ENCODE data around the gene C10orf62. TPM values are rescaled to one million over a fixed set of nuclear protein-coding genes. Genes with fewer than 3 reads are reported as not detected.

Gene C10orf62
- total and polyA plus RNA-seq, 2 donors (not counting 3 experiments of a cell fraction or from before 2014, with no cell fraction given): not detected

DNA sequence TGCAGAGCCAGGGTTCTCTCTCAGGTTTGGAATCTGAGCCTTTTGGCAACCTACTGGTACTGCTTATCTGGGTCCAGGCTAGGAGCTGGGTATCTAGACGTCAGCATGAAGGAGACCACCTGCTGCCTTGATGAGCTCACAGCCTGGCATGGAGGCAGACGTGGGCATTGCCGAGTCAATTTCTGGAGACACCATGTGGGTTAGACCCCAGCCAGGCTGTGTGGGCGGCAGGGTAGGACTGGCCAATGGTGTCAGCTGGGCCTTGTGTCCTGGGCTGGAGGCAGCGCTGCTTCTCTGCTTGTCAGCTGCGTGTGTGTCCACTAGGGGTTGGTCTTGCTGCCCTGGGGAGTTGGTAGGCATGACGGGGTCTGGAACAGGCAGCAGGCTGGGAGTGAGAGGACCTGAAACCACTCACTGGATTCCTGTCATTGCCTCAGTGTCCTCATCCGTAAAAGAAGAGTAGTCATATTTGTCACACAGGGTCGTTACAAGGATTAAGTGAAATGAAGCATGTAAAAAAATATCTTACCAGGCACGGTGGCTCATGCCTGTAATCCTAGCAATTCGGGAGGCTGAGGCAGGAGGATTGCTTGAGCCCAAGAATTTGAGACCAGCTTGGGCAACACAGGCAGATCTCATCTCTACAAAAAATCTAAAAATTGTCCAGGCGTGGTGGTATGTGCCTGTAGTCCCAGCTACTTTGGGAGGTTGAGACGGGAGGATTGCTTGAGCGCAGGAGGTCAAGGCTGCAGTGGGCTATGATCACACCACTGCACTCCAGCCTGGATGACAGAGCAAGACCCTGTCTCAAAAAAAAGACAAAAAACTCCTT, 48.6 kb upstream of the C10orf62 start:
- TF ChIP-seq POLR2AphosphoS5 (IDR thresholded peaks at IDR 0.05; ENCODE audit: insufficient read depth, low read depth, low read length) (no peak), GATA2 (IDR thresholded peaks at IDR 0.05; ENCODE audit: insufficient read depth, insufficient read length, low read depth, low read length) (no peak), POLR2A (IDR thresholded peaks at IDR 0.05; ENCODE audit: low read depth, low read length) (no peak)
- TF ChIP-seq, protein P1, sequence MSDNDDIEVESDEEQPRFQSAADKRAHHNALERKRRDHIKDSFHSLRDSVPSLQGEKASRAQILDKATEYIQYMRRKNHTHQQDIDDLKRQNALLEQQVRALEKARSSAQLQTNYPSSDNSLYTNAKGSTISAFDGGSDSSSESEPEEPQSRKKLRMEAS (IDR thresholded peaks at IDR 0.05; ENCODE audit: insufficient read depth, insufficient read length): no peak
- TF ChIP-seq, protein P2, sequence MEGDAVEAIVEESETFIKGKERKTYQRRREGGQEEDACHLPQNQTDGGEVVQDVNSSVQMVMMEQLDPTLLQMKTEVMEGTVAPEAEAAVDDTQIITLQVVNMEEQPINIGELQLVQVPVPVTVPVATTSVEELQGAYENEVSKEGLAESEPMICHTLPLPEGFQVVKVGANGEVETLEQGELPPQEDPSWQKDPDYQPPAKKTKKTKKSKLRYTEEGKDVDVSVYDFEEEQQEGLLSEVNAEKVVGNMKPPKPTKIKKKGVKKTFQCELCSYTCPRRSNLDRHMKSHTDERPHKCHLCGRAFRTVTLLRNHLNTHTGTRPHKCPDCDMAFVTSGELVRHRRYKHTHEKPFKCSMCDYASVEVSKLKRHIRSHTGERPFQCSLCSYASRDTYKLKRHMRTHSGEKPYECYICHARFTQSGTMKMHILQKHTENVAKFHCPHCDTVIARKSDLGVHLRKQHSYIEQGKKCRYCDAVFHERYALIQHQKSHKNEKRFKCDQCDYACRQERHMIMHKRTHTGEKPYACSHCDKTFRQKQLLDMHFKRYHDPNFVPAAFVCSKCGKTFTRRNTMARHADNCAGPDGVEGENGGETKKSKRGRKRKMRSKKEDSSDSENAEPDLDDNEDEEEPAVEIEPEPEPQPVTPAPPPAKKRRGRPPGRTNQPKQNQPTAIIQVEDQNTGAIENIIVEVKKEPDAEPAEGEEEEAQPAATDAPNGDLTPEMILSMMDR (IDR thresholded peaks at IDR 0.05; ENCODE audit: extremely low read depth in 1 of 2, insufficient read depth in 1 of 2, low read depth in 1 of 2, low read length in 2 of 2): peak in 1 of 2 donors; percentile 11
- POLR2A ChIA-PET: interaction anchor here (1.3 kb wide), 1 partner anchor 23 kb away, joined by 5 read pairs; no protein-coding TSS in a partner anchor
- peaks cover 4% of the 10 kb centered on the region for H3K79me2 ChIP-seq (ENCODE audit: control insufficient read depth, insufficient read depth, low read length)
- no TSS peak for BruUV-seq (replicated peaks)
- dilution Hi-C loops (cut with MboI; ENCODE audit: extremely low pct_ligation_motif_present, low sequenced_read_pairs) (no loop called here), intact Hi-C loops (cut with micrococcal nuclease) (no loop called here)
- FAIRE-seq (peak; percentile 70), DNase-seq (ENCODE audit: low read depth, low spot score) (no peak)
- H3K27ac ChIP-seq (ENCODE audit: insufficient read depth, low read depth, low read length): peak overlapping the region; percentile 99
- H3K4me1 ChIP-seq (ENCODE audit: control insufficient read depth, extremely low read depth, insufficient read depth, low read length): peaks cover 53% of the 10 kb centered on the region
- H3K36me3 ChIP-seq (ENCODE audit: control insufficient read depth in 2 of 2, extremely low read depth in 1 of 2, insufficient read depth in 2 of 2, low read length in 2 of 2): no peaks in the 10 kb centered on the region
- CTCF ChIA-PET: interaction anchor here (0.6 to 6.6 kb wide), 7 partner anchors 10 to 72 kb away, joined by 3 to 93 read pairs (median 11); partner anchors contain the start of gene UBTD1
- no peak overlapping the region for H3K9ac ChIP-seq (replicated peaks; ENCODE audit: extremely low read depth, insufficient read depth, low read length)
- no peak overlapping the region for H3K4me2 ChIP-seq (ENCODE audit: insufficient read depth, low read length)
- no peak overlapping the region for H3K4me3 ChIP-seq (replicated peaks in 1 of 3; ENCODE audit: insufficient read depth in 1 of 3, low read depth in 1 of 3, low read length in 3 of 3)
- no peaks in the 10 kb centered on the region for H3K9me1 ChIP-seq (replicated peaks; ENCODE audit: control insufficient read depth, extremely low read depth, insufficient read depth, low read length)
- no peaks in the 10 kb centered on the region for H3K27me3 ChIP-seq (ENCODE audit: control insufficient read depth in 2 of 2, insufficient read depth in 2 of 2, low read length in 2 of 2)
- H2AFZ ChIP-seq (ENCODE audit: low read depth, low read length): no peak overlapping the region
- H3K9me3 ChIP-seq (replicated peaks; ENCODE audit: control insufficient read depth, insufficient read depth, low read length): no peaks in the 10 kb centered on the region
- H4K20me1 ChIP-seq (replicated peaks; ENCODE audit: control insufficient read depth, extremely low read depth, insufficient read depth, low read length): no peaks in the 10 kb centered on the region

Measured in endothelial cell of umbilical vein (primary cell).